ENCODE data around the gene CAPN1.

DNA sequence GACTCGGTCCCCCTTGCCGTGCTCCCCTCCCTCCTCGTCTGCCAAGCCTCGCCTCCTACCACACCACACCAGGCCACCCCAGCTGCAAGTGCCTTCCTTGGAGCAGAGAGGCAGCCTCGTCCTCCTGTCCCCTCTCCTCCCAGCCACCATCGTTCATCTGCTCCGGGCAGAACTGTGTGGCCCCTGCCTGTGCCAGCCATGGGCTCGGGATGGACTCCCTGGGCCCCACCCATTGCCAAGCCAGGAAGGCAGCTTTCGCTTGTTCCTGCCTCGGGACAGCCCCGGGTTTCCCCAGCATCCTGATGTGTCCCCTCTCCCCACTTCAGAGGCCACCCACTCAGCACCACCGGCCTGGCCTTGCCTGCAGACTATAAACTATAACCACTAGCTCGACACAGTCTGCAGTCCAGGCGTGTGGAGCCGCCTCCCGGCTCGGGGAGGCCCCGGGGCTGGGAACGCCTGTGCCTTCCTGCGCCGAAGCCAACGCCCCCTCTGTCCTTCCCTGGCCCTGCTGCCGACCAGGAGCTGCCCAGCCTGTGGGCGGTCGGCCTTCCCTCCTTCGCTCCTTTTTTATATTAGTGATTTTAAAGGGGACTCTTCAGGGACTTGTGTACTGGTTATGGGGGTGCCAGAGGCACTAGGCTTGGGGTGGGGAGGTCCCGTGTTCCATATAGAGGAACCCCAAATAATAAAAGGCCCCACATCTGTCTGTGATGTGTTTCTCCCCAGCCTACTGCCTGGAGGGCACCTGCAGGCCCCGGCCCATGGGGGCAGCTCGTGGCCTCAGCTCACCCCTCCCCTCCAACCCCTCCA is 29.8 kb downstream of the CAPN1 start:
- TF ChIP-seq, protein P1, sequence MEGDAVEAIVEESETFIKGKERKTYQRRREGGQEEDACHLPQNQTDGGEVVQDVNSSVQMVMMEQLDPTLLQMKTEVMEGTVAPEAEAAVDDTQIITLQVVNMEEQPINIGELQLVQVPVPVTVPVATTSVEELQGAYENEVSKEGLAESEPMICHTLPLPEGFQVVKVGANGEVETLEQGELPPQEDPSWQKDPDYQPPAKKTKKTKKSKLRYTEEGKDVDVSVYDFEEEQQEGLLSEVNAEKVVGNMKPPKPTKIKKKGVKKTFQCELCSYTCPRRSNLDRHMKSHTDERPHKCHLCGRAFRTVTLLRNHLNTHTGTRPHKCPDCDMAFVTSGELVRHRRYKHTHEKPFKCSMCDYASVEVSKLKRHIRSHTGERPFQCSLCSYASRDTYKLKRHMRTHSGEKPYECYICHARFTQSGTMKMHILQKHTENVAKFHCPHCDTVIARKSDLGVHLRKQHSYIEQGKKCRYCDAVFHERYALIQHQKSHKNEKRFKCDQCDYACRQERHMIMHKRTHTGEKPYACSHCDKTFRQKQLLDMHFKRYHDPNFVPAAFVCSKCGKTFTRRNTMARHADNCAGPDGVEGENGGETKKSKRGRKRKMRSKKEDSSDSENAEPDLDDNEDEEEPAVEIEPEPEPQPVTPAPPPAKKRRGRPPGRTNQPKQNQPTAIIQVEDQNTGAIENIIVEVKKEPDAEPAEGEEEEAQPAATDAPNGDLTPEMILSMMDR (conservative IDR thresholded peaks at IDR 0.05): no peak
- TF ChIP-seq ZFX (IDR thresholded peaks at IDR 0.05): no peak
